BE2C (cell line): ENCODE results near the gene ICA1. TPM values are rescaled to one million over a fixed set of nuclear protein-coding genes. Genes with fewer than 3 reads are reported as not detected.
"Not testable (repeated sequence)": the region's sequence is repeated elsewhere in the genome, so short reads cannot be mapped to it uniquely, and the experiment has no call there.

Experiments used
- DNase-seq: peaks from one replicate; pipeline ENCODE4 v3.0.0-alpha.2; 2020
- H3K27me3 ChIP-seq: fragments of 250-450 bp; sonication (Bioruptor Pico); 2 replicates; pipeline ENCODE4 v1.5.1; 2020; ENCODE audit warnings: mild to moderate bottlenecking
- H3K36me3 ChIP-seq: fragments of 250-450 bp; sonication (Bioruptor Pico); 2 replicates; pipeline ENCODE4 v1.5.1; 2020; ENCODE audit warnings: mild to moderate bottlenecking
- H3K4me1 ChIP-seq: fragments of 250-450 bp; sonication (Bioruptor Pico); 2 replicates; pipeline ENCODE4 v1.5.1; 2020
- H3K4me3 ChIP-seq: 2 replicates; pipeline ENCODE4 v1.5.1; 2011; ENCODE audit warnings: low read depth, low read length
- H3K9me3 ChIP-seq: fragments of 250-450 bp; sonication (Bioruptor Pico); 2 replicates; pipeline ENCODE4 v1.5.1; 2020
- CTCF ChIP-seq: IDR thresholded peaks from 2 replicates; pipeline ENCODE4 v1.5.1; 2012; ENCODE audit warnings: mild to moderate bottlenecking, low read depth, low read length
- polyA plus RNA-seq: library from polyadenylated mRNA; unstranded; fragments of >200 nt; gene quantifications from one replicate; pipeline ENCODE4 v1.2.1, GENCODE V29; 2012; ENCODE audit warnings: low read depth, missing spikeins; ENCODE audit not compliant: insufficient read length, insufficient read depth

ICA1 gene
- 95.4 TPM for polyA plus RNA-seq

DNA sequence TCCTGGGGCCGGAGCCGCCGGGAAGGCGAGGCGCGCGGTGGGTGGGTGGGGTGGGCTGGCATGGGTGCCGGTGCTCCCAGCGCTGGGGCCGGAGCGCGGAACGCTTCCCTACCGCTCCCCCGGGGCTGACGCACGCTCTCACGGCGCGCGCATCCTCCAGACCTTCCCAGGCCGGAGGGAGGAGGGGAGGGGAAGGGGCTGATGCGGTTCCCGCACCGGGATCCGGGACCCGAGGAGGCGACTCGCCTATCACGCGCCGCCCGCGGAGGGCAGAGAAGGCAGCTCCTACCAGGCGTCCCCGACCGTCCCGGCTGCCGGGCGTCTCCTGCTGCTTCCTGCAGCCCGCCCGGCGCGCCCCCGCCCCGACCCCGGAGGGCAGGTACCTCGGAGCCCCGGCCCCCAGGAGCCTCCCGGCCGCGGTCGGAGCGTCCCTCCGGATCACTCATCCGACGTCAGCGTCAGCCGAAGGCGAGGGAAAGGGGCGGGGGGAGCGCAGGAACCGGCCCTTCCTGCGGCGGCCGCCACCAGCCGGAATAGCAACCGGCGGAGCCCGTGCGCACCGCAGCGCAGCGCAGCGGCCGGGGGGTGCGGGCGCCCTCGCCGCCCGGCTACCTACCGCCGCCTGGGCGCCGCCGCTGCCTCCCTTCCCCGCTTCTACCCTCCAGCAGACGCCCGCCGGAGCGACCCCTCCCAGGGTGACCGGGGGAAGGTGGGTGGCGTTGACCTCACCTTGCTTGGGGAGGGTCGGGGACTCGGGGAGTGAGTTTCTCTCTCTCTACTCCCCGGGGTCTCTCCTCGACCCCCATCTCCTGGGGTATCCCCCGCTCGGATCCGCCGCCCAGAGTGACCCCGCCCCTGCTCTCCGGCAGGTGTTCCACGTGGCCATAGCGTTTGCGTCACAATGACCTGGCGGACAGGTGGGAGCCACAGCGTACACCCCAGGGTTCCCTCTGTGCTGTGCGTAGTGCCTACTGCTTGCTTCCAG, at the start of gene ICA1:
TSS of gene ICA1 (minus strand) at position 457 of the 985 bp plus-strand sequence. CDS start 26,241 bp downstream, outside the sequence.
- Histone ChIP-seq H3K4me1 (peaks cover 16% of the 10 kb centered on the region), H3K27me3 (no peaks in the 10 kb centered on the region), H3K9me3 (peaks cover 9% of the 10 kb centered on the region), H3K36me3 (peaks cover 47% of the 10 kb centered on the region), H3K4me3 (peak within 1 kb of the TSS; percentile 75)
- TF ChIP-seq CTCF, result no peak
- DNase-seq, result peak; percentile 93

DNA sequence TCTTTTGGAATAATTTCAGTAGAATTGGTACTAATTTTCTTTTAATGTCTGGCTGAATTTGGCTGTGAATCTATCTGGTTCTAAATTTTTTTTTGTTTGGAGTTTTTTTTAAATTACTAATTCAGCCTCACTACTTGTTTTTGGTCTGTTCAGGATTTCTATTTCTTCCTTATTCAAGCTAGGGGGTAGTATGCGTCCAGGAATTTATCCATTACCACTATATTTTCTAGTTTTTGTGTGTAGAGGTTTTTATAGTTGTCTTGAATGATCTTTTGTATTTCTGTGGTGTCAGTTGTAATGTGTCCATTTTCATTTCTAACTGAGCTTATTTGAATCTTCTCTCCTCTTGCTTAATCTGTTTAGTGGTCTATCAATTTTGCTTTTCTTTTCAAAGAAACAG, 48.9 kb upstream of the ICA1 start:
- no peaks in the 10 kb centered on the region for H3K9me3 ChIP-seq
- no peaks in the 10 kb centered on the region for H3K27me3 ChIP-seq
- H3K4me3 ChIP-seq, result no peak overlapping the region
- no peaks in the 10 kb centered on the region for H3K36me3 ChIP-seq
- H3K4me1 ChIP-seq, result no peaks in the 10 kb centered on the region
- no peak for DNase-seq
- no peak for TF ChIP-seq CTCF

DNA sequence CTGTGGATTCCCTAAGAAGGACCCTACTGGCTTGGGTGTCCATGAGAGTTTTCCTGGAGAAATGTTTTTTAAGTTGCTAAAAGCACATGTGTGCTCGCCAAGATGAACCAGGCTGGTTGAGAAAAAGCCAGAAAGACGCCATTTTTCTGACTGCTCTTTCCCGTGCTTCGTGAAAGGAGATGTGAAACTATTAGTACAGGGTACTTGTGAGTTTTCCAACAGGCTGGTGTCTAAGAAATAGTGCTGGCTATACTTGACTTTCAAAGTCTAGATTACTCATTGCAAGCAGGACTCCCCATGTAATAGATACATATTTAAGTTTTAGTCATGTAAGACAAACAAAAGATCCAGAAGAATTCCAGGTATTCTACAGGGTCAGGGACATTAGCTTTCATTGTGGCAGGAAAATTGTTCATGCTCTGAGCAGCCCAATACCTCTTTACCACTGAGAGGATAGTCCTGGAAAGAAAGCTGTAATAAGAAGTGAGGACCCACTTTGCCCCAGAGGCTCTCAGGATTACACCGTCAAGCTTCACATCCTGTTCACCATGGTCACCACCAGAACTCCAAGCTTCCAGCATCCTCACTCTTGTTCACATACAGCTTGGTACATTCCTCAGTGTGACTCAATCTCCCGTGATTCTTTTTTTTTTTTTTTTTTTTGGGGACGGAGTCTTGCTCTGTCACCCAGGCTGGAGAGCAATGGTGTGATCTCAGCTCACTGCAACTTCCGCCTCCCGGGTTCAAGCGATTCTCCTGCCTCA, 43.8 kb upstream of the ICA1 start:
- Histone ChIP-seq H3K27me3 (no peaks in the 10 kb centered on the region), H3K9me3 (no peaks in the 10 kb centered on the region), H3K4me3 (no peak overlapping the region), H3K36me3 (no peaks in the 10 kb centered on the region), H3K4me1 (no peaks in the 10 kb centered on the region)
- no peak for TF ChIP-seq CTCF
- no peak for DNase-seq

DNA sequence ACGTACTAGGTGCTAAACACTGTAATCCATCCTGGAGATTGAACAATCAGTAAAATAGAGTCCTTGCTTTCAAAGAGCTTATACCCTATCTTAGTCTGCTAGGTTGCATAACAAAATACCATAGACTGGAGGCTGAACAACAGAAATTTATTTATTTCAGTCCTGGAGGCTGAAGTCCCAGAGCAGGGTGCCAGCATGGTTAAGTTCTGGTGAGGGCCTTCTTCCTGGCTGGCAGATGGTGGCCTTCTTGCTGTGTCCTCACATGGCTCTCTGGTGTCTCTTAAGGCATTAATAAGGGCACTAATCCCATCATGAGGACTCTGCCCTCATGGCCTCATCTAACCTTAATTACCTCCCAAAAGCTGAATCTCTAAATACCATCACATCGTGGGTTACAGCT, 43.1 kb upstream of the ICA1 start:
- Histone ChIP-seq H3K4me3 (no peak overlapping the region), H3K9me3 (no peaks in the 10 kb centered on the region), H3K27me3 (no peaks in the 10 kb centered on the region), H3K36me3 (no peaks in the 10 kb centered on the region), H3K4me1 (no peaks in the 10 kb centered on the region)
- no peak for TF ChIP-seq CTCF
- no peak for DNase-seq

GRCh38 chr7:8303904-8304528, 42.0 kb upstream of the ICA1 start:
- Histone ChIP-seq H3K4me3 (no peak overlapping the region), H3K9me3 (no peaks in the 10 kb centered on the region), H3K27me3 (no peaks in the 10 kb centered on the region), H3K36me3 (no peaks in the 10 kb centered on the region), H3K4me1 (no peaks in the 10 kb centered on the region)
- no peak for TF ChIP-seq CTCF
- no peak for DNase-seq

GRCh38 chr7:8297023-8297422, 35.1 kb upstream of the ICA1 start:
- peaks cover 14% of the 10 kb centered on the region for H3K4me1 ChIP-seq
- DNase-seq, result not testable (repeated sequence)

More at GRCh38 chr7:8297023-8297422, 35.1 kb upstream of the ICA1 start:
- not testable (repeated sequence) for H3K36me3 ChIP-seq, H3K4me3 ChIP-seq, H3K27me3 ChIP-seq, H3K9me3 ChIP-seq
